Fibroblast of skin of back (primary cell): Measurements from ENCODE around the gene OR7G2. TPM values are rescaled to one million over a fixed set of nuclear protein-coding genes. Genes with fewer than 3 reads are reported as not detected.

ENCODE experiments used
- DNase-seq: peaks from one replicate; pipeline ENCODE4 v3.0.0-alpha.2; 2013
- polyA plus RNA-seq, 2 experiments: library from polyadenylated mRNA; unstranded; fragments of 120-200 nt; gene quantifications; one replicate each; pipeline ENCODE4 v1.2.1, GENCODE V29; 2013; ENCODE audit not compliant: insufficient read length in 2 of 2

OR7G2 gene
- polyA plus RNA-seq (2013, experiment 1 of 2; ENCODE audit: insufficient read length): not detected
- polyA plus RNA-seq (2013, experiment 2 of 2; ENCODE audit: insufficient read length): not detected

GRCh38 chr19:9107375-9107774 lies at the start of gene OR7G2:
Gene OR7G2 (minus strand): TSS chr19:9107475. CDS start chr19:9103243, 4,232 bp downstream.
- no peak for DNase-seq

GRCh38 chr19:9156304-9156703 lies 49.0 kb upstream of the OR7G2 start:
- DNase-seq: no peak

- DNase-seq: no peak
Observed at GRCh38 chr19:9155591-9155990, 48.3 kb upstream of the OR7G2 start.

DNA sequence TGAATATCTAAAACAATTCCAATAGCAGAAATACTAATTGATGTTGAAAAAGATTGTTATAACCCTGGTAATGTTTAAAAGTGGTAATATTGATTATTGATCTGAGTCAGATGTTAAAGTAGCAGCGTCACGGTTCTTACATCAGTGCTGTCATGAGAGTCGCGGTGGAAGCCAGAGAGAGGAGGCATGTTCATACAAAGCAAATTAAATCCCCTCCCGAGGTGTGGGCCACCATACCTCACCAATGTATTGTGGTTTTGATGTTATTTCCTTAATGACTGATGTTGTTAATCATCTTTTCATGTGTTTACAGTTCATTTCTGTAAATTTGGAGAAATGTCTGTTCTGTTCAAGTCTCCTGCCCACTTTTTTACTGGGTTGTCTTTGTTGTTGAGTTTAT lies 44.1 kb upstream of the OR7G2 start:
- no peak for DNase-seq

- DNase-seq: no peak
Observed at GRCh38 chr19:9150650-9151049, 43.4 kb upstream of the OR7G2 start.

DNA sequence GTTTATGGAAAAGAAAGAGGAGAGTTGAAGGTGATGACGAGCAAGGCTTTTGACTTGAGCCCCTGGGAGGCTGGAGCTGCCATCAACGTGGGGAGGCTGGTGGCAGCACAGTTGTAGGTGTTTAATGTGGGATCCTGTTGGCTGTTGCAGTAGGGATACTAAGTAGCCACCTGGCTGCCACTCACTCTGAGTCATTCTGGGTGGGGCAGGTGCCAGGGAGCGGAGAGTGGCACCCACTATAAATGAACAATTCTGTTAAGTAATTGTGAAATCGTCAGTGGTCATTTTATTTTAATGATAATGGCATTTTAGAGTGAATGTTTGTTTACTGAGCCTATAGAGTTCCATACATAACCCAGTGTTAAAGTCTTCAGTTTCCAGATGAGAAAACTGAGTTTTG lies 42.7 kb upstream of the OR7G2 start:
- DNase-seq: no peak

GRCh38 chr19:9148697-9149096 lies 41.4 kb upstream of the OR7G2 start:
- DNase-seq: no peak

- no peak for DNase-seq
Observed at GRCh38 chr19:9146882-9147281, 39.6 kb upstream of the OR7G2 start.

GRCh38 chr19:9144920-9145319 lies 37.6 kb upstream of the OR7G2 start:
- DNase-seq: no peak

- DNase-seq: peak; percentile 95
Observed at GRCh38 chr19:9140159-9140874, 33.0 kb upstream of the OR7G2 start, which contains the start of gene ZNF317. Gene ZNF317 (plus strand): TSS chr19:9140397. CDS start chr19:9156017, 15,620 bp downstream.

DNA sequence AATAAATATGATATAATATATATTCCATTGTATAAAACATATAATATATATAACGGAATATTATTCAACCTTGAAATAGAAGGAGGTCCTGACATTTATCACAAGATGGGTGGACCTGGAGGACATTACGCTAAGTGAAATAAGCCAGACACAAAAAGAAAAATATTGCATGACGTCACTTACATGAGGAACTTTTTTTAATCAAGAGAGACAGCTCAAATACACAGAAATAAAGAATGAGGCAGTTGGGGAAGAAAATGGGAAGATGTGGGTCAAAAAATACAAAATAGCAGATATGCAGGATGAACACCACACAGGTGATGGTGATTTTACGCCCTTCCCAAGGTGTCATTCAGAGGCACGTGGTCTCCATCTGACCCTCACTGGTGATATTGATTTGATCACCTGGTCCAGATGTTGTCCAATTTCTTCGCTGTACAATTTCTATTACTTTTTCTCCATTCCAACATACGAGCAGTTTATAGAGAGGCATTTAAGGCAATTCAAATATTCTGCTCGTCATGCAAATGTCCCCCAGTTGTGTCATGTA lies 32.4 kb upstream of the OR7G2 start:
- DNase-seq: no peak

DNA sequence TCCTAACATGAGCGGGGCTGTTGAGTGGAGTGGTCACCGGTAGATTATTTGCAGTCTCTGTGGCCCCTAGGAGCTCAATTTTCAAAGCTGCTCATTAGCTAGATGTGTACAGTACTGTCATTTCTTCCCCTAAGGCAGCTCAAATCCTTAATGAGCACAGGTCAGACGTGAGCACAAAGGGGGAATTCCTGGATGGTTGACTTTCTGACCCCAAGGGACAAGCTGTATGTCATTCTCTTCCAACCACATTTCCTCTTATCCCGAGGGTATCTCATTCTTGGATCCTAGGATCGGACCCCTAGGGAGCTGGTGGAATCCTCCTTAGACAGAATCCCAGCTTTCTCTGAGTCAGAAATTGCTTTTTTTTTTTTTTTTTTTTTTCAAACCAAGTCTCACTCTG lies 25.1 kb upstream of the OR7G2 start:
- DNase-seq: peak; percentile 15

- DNase-seq: no peak
Observed at GRCh38 chr19:9130965-9131364, 23.7 kb upstream of the OR7G2 start.

GRCh38 chr19:9128171-9128570 lies 20.9 kb upstream of the OR7G2 start:
- DNase-seq: peak; percentile 30

GRCh38 chr19:9126900-9127405 lies 19.7 kb upstream of the OR7G2 start, which contains the start of gene OR7G3:
Gene OR7G3 (minus strand): TSS chr19:9126950. CDS start chr19:9126950, 0 bp downstream.
- DNase-seq: no peak

GRCh38 chr19:9116547-9116946 lies 9.3 kb upstream of the OR7G2 start:
- DNase-seq: no peak

- no peak for DNase-seq
Observed at GRCh38 chr19:9115307-9115813, 8.1 kb upstream of the OR7G2 start, which contains the start of gene OR7G1. Gene OR7G1 (minus strand): TSS chr19:9115763. CDS start chr19:9115763, 0 bp downstream.

DNA sequence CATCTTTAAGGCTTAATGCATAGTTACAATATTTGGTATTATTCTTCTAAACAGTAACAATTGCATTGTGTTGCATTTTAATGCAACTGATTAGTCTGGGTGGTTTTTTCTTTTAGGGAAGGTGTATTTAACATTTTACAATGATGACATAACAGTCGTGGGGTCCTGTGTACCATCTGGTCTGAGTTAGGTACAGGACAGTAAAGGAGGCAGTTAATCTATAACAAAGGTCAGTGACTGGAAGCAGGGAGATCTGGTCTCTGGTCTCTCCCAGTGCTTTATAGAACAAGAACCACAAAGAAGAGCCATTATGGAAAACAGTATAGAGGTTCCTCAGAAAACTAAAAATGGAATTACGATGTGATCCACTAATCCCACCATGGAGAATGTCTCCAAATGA lies 2.7 kb upstream of the OR7G2 start:
- DNase-seq: no peak

GRCh38 chr19:9086761-9087160 lies 20.5 kb downstream of the OR7G2 start, which contains the start of gene OR1M1:
Gene OR1M1 (plus strand): TSS chr19:9087061. CDS start chr19:9093245, 6,184 bp downstream.
- DNase-seq: no peak

DNA sequence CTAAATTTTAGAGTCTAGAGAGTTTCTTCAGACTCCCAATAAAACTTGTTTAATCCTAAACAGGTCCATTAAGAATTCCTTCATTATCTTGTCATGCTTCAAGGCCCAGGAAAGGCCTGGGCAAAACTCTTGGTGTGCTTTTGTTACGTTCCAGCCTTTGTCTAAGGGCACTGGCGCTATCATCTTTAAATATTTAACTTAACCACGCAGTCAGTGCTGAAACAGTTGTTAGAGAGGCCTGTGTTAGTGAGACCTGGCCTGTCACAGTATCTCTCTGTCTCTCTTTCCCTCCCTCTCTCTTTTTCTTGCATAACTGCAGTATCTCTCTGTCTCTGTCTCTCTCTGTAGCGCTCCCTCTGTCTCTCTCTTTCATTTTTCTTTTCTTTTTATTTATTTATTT lies 28.6 kb downstream of the OR7G2 start:
- no peak for DNase-seq

DNA sequence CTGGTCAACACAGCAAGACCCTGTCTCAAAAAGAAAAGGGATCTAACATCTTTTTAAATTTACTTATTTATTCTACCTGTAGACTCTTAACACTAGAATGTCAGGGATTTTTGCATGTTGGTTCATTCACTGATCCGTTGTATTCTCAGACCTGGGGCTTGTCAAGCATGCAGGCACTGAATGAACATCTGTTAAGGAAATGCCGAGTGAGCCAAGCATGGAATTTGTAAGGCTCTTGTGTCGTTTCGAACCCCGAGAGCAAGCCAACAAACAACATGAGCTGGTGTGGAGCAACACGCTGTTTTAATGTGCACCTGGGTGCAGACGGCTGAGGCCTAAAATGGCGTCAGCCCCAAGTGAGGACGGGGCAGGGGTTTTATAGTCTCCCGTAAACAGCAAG lies 30.4 kb downstream of the OR7G2 start:
- DNase-seq: no peak

GRCh38 chr19:9075064-9075949 lies 32.0 kb downstream of the OR7G2 start:
- peak; percentile 96 for DNase-seq
